GM20000 (cell line): ENCODE measurements around the gene PFKM.
A peak's percentile ranks its signal among the peaks of the same experiment; 100 is the strongest.

ENCODE experiments used
- DNase-seq: peaks from one replicate; pipeline ENCODE4 v3.0.0; 2012; ENCODE audit warnings: low spot score
- TF ChIP-seq, protein P1 (sequence below): IDR thresholded peaks from 2 replicates; pipeline ENCODE4 v1.5.1; 2012; ENCODE audit warnings: mild to moderate bottlenecking, control low read depth; ENCODE audit errors: extremely low read depth, missing control alignments

PFKM gene

DNA sequence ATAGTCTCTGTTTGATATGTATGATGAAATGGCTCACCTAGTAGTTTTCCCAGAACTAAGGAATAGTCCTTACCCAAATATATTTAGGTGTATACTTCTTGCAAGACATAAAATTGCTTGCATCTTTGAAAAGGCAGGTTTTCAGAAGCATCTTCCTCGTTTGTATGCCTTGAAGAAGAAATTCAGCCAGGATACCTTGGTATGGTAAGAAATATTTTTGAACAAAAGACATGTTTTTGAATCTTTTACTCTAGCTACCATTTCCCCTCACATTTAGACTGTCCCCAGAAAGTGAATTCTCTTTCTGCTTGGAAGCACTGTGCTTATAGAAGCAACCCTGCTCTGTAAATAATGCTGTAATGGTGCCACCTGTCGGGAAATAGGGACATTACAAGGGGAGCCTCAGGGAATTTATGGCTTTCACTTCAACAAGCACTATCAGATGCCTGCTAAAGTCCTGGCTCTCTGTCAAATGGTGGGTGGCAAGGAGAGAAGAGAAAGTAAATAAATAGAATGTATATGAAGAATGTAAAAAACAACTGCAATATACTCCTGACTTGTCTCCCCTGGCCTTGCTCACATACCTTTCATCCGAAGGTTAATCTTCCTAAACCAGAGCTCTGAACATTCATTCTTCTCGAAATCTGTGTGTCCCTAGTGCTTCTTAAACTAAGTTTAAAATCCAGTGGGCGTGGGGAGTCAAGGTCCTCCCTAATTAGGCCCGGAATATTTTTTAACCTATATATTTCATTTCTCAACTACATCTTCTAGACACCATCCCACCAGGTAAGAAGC, 70.4 kb downstream of the PFKM start:
- TF ChIP-seq, protein P1, sequence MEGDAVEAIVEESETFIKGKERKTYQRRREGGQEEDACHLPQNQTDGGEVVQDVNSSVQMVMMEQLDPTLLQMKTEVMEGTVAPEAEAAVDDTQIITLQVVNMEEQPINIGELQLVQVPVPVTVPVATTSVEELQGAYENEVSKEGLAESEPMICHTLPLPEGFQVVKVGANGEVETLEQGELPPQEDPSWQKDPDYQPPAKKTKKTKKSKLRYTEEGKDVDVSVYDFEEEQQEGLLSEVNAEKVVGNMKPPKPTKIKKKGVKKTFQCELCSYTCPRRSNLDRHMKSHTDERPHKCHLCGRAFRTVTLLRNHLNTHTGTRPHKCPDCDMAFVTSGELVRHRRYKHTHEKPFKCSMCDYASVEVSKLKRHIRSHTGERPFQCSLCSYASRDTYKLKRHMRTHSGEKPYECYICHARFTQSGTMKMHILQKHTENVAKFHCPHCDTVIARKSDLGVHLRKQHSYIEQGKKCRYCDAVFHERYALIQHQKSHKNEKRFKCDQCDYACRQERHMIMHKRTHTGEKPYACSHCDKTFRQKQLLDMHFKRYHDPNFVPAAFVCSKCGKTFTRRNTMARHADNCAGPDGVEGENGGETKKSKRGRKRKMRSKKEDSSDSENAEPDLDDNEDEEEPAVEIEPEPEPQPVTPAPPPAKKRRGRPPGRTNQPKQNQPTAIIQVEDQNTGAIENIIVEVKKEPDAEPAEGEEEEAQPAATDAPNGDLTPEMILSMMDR = peak; percentile 81
- peak; percentile 70 for DNase-seq

DNA sequence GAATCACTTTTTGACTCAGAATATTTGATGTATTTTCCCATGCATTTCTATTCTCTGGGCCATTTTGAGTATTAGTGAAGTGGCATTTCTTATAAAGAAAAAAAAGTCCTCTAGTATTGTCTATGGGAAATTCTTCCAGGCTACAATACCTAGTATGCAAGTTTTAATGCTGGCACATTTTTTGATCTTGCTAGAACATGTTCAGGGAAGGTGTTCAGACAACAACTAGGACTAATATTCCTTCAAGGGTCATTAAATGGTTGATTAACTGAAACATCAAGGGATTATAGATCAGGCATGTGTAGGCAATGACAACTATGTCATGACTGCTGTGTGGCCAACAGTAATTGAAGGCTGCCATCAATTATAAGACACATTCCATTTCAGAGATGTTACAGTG, 71.9 kb downstream of the PFKM start:
- TF ChIP-seq, protein P1 = no peak

DNA sequence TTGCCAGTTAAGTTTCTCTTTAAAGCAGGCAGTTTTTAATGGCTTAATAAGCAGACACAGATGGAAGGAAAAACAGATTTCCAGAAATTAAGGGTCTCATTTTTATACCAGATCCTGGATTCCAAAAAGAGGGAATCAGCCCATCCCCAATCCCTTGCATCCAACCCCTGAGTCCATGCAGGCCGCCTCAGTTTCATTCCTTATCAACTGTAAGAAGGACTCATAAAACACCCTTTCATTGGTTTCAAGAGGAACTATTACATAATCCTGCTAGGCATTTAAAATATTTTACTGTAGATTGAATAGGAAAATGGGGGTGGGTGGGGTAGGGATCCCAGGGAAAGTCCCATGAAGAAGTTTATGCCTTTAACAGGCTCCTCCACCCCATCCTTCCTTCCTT, 73.7 kb downstream of the PFKM start:
- TF ChIP-seq, protein P1 = no peak
- no peak for DNase-seq

More for the DNA sequence above, 71.9 kb downstream of the PFKM start:
- DNase-seq = no peak

DNA sequence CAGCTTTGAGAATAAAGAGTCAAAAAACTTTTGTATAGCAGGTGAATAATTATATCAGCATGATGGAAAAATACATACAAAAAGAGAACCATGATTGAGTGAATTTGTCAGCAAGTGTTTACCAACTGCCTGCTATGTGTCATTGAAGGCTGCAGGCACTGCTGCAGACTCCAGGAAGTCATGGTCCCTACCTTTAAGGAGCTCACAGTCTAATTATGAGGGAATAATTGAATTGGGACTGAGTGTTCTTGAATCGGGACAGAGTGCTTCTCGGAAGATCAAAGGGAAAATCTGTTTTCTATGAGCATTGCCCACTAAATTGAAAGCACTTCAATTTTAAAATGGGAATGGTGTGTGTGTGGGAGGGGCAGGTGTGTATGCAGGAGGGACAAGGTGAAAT, 74.5 kb downstream of the PFKM start:
- no peak for DNase-seq

DNA sequence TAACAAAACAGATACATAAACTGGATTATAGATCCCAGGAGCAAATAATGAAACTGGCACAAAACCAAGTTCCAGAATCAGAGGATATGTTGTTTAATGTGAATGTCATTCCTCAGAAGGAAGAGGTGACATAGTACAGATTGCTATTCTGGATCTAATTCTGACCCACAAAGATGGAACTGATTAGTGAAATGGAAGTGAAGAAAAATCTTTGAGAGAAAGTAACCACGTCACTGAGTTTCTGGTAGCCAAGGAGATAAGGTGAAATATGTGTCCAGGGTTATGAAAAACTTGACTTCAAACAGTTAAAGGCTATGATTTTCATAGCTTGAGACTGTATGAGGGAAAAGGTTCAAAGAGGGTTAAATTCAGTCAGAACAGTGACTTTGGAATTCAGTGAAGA, 75.6 kb downstream of the PFKM start:
- TF ChIP-seq, protein P1 = no peak
- no peak for DNase-seq

More for the DNA sequence above, 74.5 kb downstream of the PFKM start:
- TF ChIP-seq, protein P1 = no peak
